Muscle layer of duodenum (tissue), 2 donors: Measurements from ENCODE around the gene LAMA2.

Source experiments
- H3K27ac ChIP-seq: one replicate; pipeline ENCODE4 v1.7.0; 2013; ENCODE audit warnings: mild to moderate bottlenecking, low read length
- H3K27me3 ChIP-seq: one replicate; pipeline ENCODE4 v1.7.0; 2013; ENCODE audit warnings: low read depth, mild to moderate bottlenecking, control low read depth, low read length
- H3K36me3 ChIP-seq, 2 donors: one replicate each; pipeline ENCODE4 v1.7.0; 2013; ENCODE audit warnings: low read length in 2 of 2, control low read depth in 1 of 2, mild to moderate bottlenecking in 1 of 2; ENCODE audit not compliant: insufficient read depth in 2 of 2, control insufficient read depth in 1 of 2
- H3K4me1 ChIP-seq, 2 donors: one replicate each; pipeline ENCODE4 v1.7.0; 2013; ENCODE audit warnings: low read length in 2 of 2, mild to moderate bottlenecking in 2 of 2, control low read depth in 1 of 2, moderate library complexity in 1 of 2; ENCODE audit not compliant: insufficient read depth in 2 of 2, control insufficient read depth in 1 of 2
- H3K4me3 ChIP-seq, 2 donors: one replicate each; pipeline ENCODE4 v1.7.0; 2013; ENCODE audit warnings: low read length in 2 of 2, low read depth in 1 of 2, mild to moderate bottlenecking in 1 of 2
- H3K9me3 ChIP-seq, 2 donors: one replicate each; pipeline ENCODE4 v1.7.0; 2013; ENCODE audit warnings: low read length in 2 of 2, control low read depth in 1 of 2, mild to moderate bottlenecking in 1 of 2; ENCODE audit not compliant: control insufficient read depth in 1 of 2
- donor health status: healthy.

Gene LAMA2

DNA sequence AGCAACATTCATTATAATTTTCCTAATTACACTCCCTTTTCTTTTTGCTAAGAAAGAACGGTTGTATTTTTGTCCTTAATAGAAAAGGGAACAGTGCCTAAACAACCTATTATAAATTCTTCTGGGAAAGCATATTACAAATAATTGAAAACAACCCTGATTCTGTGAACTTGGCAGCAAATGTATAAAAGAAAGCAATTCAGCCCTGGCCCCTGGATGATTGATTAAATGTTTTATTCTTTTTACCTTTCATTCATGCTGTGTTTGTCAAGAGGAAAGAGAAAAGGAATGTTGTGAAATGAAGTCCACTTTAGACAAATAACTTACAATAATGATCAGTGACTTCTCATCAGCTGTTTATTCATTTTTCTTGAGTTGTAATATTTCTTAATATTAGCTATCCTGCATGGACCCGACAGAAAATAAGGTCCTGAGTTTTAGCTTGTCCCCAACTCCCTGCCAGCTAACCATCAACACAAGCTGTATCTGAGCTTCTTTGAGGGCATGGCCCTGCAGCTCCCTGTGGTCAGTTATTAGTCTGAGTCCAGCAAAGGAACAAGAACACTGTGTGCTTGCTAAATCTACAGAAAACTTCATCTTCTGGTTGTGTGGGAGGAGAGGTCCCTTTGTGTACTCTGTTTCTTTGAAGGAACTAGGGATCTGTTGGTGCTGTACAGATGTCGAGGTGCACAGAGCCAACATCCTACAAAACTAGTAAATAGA is 248.2 kb downstream of the LAMA2 start:
- Histone ChIP-seq H3K9me3 (no peaks in the 10 kb centered on the region), H3K36me3 (no peaks in the 10 kb centered on the region), H3K4me3 (no peak overlapping the region), H3K27ac (no peak overlapping the region), H3K27me3 (no peaks in the 10 kb centered on the region), H3K4me1 (peaks cover 0 to 3% of the 10 kb centered on the region in 2 donors)

DNA sequence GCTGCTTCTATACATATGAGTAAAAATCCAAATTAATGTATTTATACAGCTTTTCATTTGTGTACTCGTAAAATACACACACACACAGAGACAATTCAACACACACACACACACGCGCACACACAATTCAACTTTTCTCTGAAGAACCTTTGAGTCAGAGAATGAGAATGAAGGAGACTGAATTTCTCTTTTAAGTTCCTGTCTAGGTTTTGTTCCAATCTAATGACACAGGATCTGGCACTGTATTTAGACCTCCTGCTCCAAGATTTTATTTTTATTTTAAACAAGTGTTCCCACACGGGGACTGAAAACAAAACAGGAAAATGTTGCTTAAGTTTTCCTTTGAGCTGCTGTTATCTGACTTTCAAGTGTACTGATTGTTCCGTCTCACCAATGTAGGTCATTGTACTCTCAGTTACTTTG is 250.8 kb downstream of the LAMA2 start:
- no peaks in the 10 kb centered on the region for H3K27me3 ChIP-seq
- no peaks in the 10 kb centered on the region for H3K9me3 ChIP-seq
- peaks cover 0 to 3% of the 10 kb centered on the region in 2 donors for H3K4me1 ChIP-seq
- peak overlapping the region; percentile 39 for H3K27ac ChIP-seq
- no peaks in the 10 kb centered on the region for H3K36me3 ChIP-seq
- no peak overlapping the region for H3K4me3 ChIP-seq

- no peaks in the 10 kb centered on the region for H3K27me3 ChIP-seq
- H3K4me3 ChIP-seq, result no peak overlapping the region
- no peaks in the 10 kb centered on the region for H3K36me3 ChIP-seq
- H3K9me3 ChIP-seq, result no peaks in the 10 kb centered on the region
- peaks cover 0 to 3% of the 10 kb centered on the region in 2 donors for H3K4me1 ChIP-seq
- H3K27ac ChIP-seq, result peak overlapping the region; percentile 52
Measured at GRCh38 chr6:129134535-129134934, 251.6 kb downstream of the LAMA2 start.

GRCh38 chr6:129135451-129135850 is 252.5 kb downstream of the LAMA2 start:
- no peak overlapping the region for H3K27ac ChIP-seq
- no peaks in the 10 kb centered on the region for H3K36me3 ChIP-seq
- H3K4me1 ChIP-seq, result peaks cover 0 to 3% of the 10 kb centered on the region in 2 donors

DNA sequence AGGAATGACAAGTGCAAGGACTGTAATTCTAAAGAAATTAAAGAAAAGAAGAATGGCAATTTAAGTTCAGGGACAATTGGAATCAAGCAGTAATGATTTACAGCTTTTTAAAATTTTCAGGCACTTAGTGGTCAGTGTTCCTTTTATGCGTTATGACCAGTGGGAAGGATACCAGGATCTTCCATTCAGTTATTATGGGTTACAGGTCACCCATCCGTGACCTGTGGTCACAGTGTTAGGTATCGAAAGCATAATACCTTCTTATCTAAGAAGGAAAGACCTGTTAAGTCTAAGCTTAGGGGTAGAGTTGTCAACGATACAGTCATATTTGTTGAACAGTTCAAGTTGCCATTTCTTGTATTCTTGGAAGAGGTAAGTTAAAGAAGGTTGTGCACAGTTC is 253.8 kb downstream of the LAMA2 start:
- Histone ChIP-seq H3K36me3 (no peaks in the 10 kb centered on the region), H3K9me3 (no peaks in the 10 kb centered on the region), H3K27me3 (no peaks in the 10 kb centered on the region), H3K4me1 (peaks cover 0 to 3% of the 10 kb centered on the region in 2 donors), H3K27ac (no peak overlapping the region), H3K4me3 (no peak overlapping the region)

More at GRCh38 chr6:129135451-129135850, 252.5 kb downstream of the LAMA2 start:
- Histone ChIP-seq H3K9me3 (no peaks in the 10 kb centered on the region), H3K4me3 (no peak overlapping the region), H3K27me3 (no peaks in the 10 kb centered on the region)

GRCh38 chr6:129138739-129139405 is 255.9 kb downstream of the LAMA2 start:
- no peak overlapping the region for H3K4me3 ChIP-seq
- no peaks in the 10 kb centered on the region for H3K4me1 ChIP-seq
- no peaks in the 10 kb centered on the region for H3K27me3 ChIP-seq
- H3K27ac ChIP-seq, result no peak overlapping the region
- H3K36me3 ChIP-seq, result no peaks in the 10 kb centered on the region
- H3K9me3 ChIP-seq, result no peaks in the 10 kb centered on the region

DNA sequence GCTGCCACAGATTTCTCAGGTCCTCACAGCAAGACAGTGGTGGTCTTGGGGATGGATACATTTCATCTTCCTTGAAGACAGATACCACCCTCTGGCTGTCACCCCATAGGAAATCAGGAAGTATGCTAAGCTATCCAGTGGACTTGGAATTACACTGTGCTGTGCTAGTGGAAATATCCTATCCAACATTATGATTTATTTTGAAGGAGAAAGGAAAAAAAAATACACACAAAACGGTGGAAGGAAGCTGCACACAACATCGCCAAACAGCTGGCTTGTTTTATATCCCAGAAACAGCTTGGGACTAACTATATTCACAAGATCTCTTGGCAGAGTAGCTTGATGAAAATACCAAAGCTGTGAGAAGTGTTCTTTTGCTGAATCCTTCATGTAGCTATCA is 257.6 kb downstream of the LAMA2 start:
- Histone ChIP-seq H3K4me3 (no peak overlapping the region), H3K27me3 (no peaks in the 10 kb centered on the region), H3K9me3 (no peaks in the 10 kb centered on the region), H3K27ac (peak overlapping the region; percentile 37), H3K36me3 (no peaks in the 10 kb centered on the region), H3K4me1 (no peaks in the 10 kb centered on the region)

DNA sequence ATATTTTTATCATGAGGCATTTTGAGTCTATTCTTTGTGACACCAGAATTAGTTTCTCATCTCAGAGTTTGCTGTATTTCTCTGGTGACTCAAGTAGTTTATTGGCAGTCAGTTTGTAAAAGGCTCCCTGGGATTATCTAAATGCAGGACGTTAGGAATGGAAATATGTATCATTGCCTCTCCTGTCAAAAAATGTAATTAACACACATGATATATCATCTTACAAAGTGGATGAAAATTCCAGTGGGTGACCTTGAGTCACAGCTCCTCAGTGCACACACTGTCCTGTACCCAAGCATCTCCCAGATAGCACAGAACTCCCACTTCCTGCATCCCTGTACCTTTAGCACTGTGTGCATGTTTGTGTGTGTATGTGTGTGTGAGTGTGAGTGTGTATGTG is 258.6 kb downstream of the LAMA2 start:
- Histone ChIP-seq H3K4me3 (no peak overlapping the region), H3K27me3 (no peaks in the 10 kb centered on the region), H3K4me1 (no peaks in the 10 kb centered on the region), H3K27ac (peak overlapping the region; percentile 37), H3K36me3 (no peaks in the 10 kb centered on the region), H3K9me3 (no peaks in the 10 kb centered on the region)

GRCh38 chr6:129146902-129147301 is 264.0 kb downstream of the LAMA2 start:
- no peaks in the 10 kb centered on the region for H3K4me1 ChIP-seq
- no peak overlapping the region for H3K4me3 ChIP-seq
- no peaks in the 10 kb centered on the region for H3K9me3 ChIP-seq
- H3K27me3 ChIP-seq, result no peaks in the 10 kb centered on the region
- H3K36me3 ChIP-seq, result no peaks in the 10 kb centered on the region
- H3K27ac ChIP-seq, result no peak overlapping the region

GRCh38 chr6:129150507-129150906 is 267.6 kb downstream of the LAMA2 start:
- Histone ChIP-seq H3K9me3 (no peaks in the 10 kb centered on the region), H3K27me3 (no peaks in the 10 kb centered on the region), H3K4me1 (no peaks in the 10 kb centered on the region), H3K36me3 (no peaks in the 10 kb centered on the region), H3K27ac (no peak overlapping the region), H3K4me3 (no peak overlapping the region)

- Histone ChIP-seq H3K36me3 (no peaks in the 10 kb centered on the region), H3K9me3 (no peaks in the 10 kb centered on the region), H3K27ac (no peak overlapping the region)
Measured at GRCh38 chr6:129153257-129153656, 270.3 kb downstream of the LAMA2 start.

More at GRCh38 chr6:129153257-129153656, 270.3 kb downstream of the LAMA2 start:
- Histone ChIP-seq H3K4me1 (no peaks in the 10 kb centered on the region), H3K27me3 (no peaks in the 10 kb centered on the region), H3K4me3 (no peak overlapping the region)
